GM23338 (cell line): ENCODE results near the gene RRM1. TPM values are rescaled to one million over a fixed set of nuclear protein-coding genes. Genes with fewer than 3 reads are reported as not detected.

Source experiments
- ATAC-seq: fragments of 200-7000 bp; cut with Tn5 transposase; 3 replicates; pipeline ENCODE4 v1.9.1; 2020
- DNase-seq: peaks from one replicate; pipeline ENCODE4 v3.0.0-alpha.2; 2015; ENCODE audit warnings: low spot score
- H2AFZ ChIP-seq: fragments of 200-600 bp; sonication (generic); 2 replicates; pipeline ENCODE4 v1.8.0; 2016; ENCODE audit warnings: antibody characterized with exemption, mild to moderate bottlenecking, moderate library complexity
- H3F3A ChIP-seq: fragments of 200-600 bp; sonication (generic); replicated peaks from 2 replicates; pipeline ENCODE4 v1.8.0; 2017; ENCODE audit warnings: antibody characterized with exemption, mixed run types, low read depth
- H3K27ac ChIP-seq: fragments of 200-600 bp; sonication (generic); 2 replicates; pipeline ENCODE4 v1.6.1; 2016; ENCODE audit warnings: low read depth
- H3K27me3 ChIP-seq: fragments of 200-600 bp; sonication (generic); 2 replicates; pipeline ENCODE4 v1.8.0; 2016; ENCODE audit warnings: mild to moderate bottlenecking, mixed run types, moderate library complexity; ENCODE audit not compliant: insufficient read depth
- H3K36me3 ChIP-seq: fragments of 200-600 bp; sonication (generic); 2 replicates; pipeline ENCODE4 v1.8.0; 2016; ENCODE audit warnings: mild to moderate bottlenecking; ENCODE audit not compliant: insufficient read depth
- H3K4me1 ChIP-seq: fragments of 200-600 bp; sonication (generic); 2 replicates; pipeline ENCODE4 v1.8.0; 2016; ENCODE audit warnings: mild to moderate bottlenecking, moderate library complexity; ENCODE audit not compliant: insufficient read depth
- H3K4me2 ChIP-seq: fragments of 200-600 bp; sonication (generic); 2 replicates; pipeline ENCODE4 v1.7.1; 2017; ENCODE audit warnings: mixed run types
- H3K4me3 ChIP-seq: fragments of 200-600 bp; sonication (generic); 2 replicates; pipeline ENCODE4 v1.6.1; 2016; ENCODE audit warnings: mixed run types
- H3K79me2 ChIP-seq: fragments of 200-600 bp; sonication (generic); replicated peaks from 2 replicates; pipeline ENCODE4 v1.8.0; 2017; ENCODE audit warnings: mild to moderate bottlenecking; ENCODE audit not compliant: insufficient read depth
- H3K9me2 ChIP-seq: fragments of 200-600 bp; sonication (generic); 2 replicates; pipeline ENCODE4 v1.8.0; 2017; ENCODE audit not compliant: insufficient read depth
- H4K20me1 ChIP-seq: fragments of 200-600 bp; sonication (generic); replicated peaks from 2 replicates; pipeline ENCODE4 v1.8.0; 2017; ENCODE audit warnings: mild to moderate bottlenecking; ENCODE audit not compliant: insufficient read depth
- H3K27ac Mint-ChIP-seq: 2 replicates; pipeline ENCODE4 v1.8.0; 2020; ENCODE audit warnings: inconsistent platforms, mild to moderate bottlenecking, moderate library complexity, mixed read lengths
- H3K27me3 Mint-ChIP-seq: 3 replicates; pipeline ENCODE4 v1.8.0; 2022; ENCODE audit warnings: low read depth, mild to moderate bottlenecking, moderate library complexity, mixed read lengths, inconsistent platforms; ENCODE audit not compliant: insufficient read depth, poor library complexity
- H3K36me3 Mint-ChIP-seq: 3 replicates; pipeline ENCODE4 v1.8.0; 2021; ENCODE audit warnings: low read depth, mild to moderate bottlenecking, inconsistent platforms, moderate library complexity, mixed read lengths
- H3K4me1 Mint-ChIP-seq: 3 replicates; pipeline ENCODE4 v1.8.0; 2020; ENCODE audit warnings: mild to moderate bottlenecking, inconsistent platforms, mixed read lengths
- H3K4me3 Mint-ChIP-seq: 3 replicates; pipeline ENCODE4 v1.8.0; 2021; ENCODE audit warnings: moderate library complexity, mild to moderate bottlenecking, inconsistent platforms, mixed read lengths
- H3K9me3 Mint-ChIP-seq: 3 replicates; pipeline ENCODE4 v1.8.0; 2020; ENCODE audit warnings: moderate library complexity, mild to moderate bottlenecking, inconsistent platforms, mixed read lengths
- EZH2 ChIP-seq: fragments of 200-600 bp; sonication (generic); IDR thresholded peaks from one replicate; pipeline ENCODE4 v1.8.0; 2017; ENCODE audit warnings: antibody characterized with exemption, mild to moderate bottlenecking, low read depth; ENCODE audit not compliant: unreplicated experiment
- JUNB ChIP-seq: IDR thresholded peaks from one replicate; pipeline ENCODE4 v1.6.1; 2016; ENCODE audit warnings: antibody characterized with exemption; ENCODE audit not compliant: unreplicated experiment
- POLR2AphosphoS5 ChIP-seq: IDR thresholded peaks from 2 replicates; pipeline ENCODE4 v1.6.1; 2016; ENCODE audit warnings: antibody characterized with exemption, low read depth
- REST ChIP-seq: IDR thresholded peaks from one replicate; pipeline ENCODE4 v1.6.1; 2018; ENCODE audit warnings: antibody characterized with exemption; ENCODE audit not compliant: unreplicated experiment
- ZNF114 ChIP-seq: fragments of 250-450 bp; sonication (Bioruptor Pico); IDR thresholded peaks from 2 replicates; pipeline ENCODE4 v1.5.0; 2020; ENCODE audit warnings: mild to moderate bottlenecking, moderate library complexity
- ZNF331 ChIP-seq: fragments of 250-450 bp; sonication (Bioruptor Pico); IDR thresholded peaks from 2 replicates; pipeline ENCODE4 v1.5.0; 2020; ENCODE audit warnings: low read depth, mild to moderate bottlenecking, moderate library complexity
- ZNF462 ChIP-seq: fragments of 250-450 bp; sonication (Bioruptor Pico); IDR thresholded peaks from 2 replicates; pipeline ENCODE4 v1.5.0; 2020; ENCODE audit warnings: mild to moderate bottlenecking, moderate library complexity
- polyA plus RNA-seq: library from polyadenylated mRNA; unstranded; fragments of >200 nt; fragmentation: Nextera tagmentation; extraction: Ambion mirVana; gene quantifications from 2 replicates; pipeline ENCODE4 v1.2.1, GENCODE V29; 2016
- total RNA-seq: library from RNA; depleted of rRNA; stranded (reverse); fragments of >200 nt; shearing (Covaris generic); gene quantifications from 2 replicates; pipeline ENCODE4 v1.2.3, GENCODE V29; 2014

Gene RRM1
- total and polyA plus RNA-seq, 2 experiments from 2014 or later = 47.3 to 96.8 TPM

- no peak for TF ChIP-seq ZNF462 (CRISPR knock-in tag)
- TF ChIP-seq ZNF114 (CRISPR knock-in tag) = no peak
- TF ChIP-seq REST = no peak
- TF ChIP-seq ZNF331 (CRISPR knock-in tag) = no peak
- no peak for TF ChIP-seq EZH2
These were observed 32.9 kb upstream of the RRM1 start (continued) for GRCh38 chr11:4061700-4062099.

- no peaks in the 10 kb centered on the region for H4K20me1 ChIP-seq
- no peak overlapping the region for H3K4me2 ChIP-seq
- H3F3A ChIP-seq = no peaks in the 10 kb centered on the region
- Mint-ChIP-seq H3K9me3 (no peaks in the 10 kb centered on the region), H3K36me3 (no peaks in the 10 kb centered on the region), H3K4me3 (no peak overlapping the region), H3K27ac (no peak overlapping the region), H3K27me3 (no peaks in the 10 kb centered on the region), H3K4me1 (no peaks in the 10 kb centered on the region)
- H3K9me2 ChIP-seq = no peaks in the 10 kb centered on the region
- H3K27me3 ChIP-seq = no peaks in the 10 kb centered on the region
- H3K79me2 ChIP-seq = no peaks in the 10 kb centered on the region
- no peak overlapping the region for H2AFZ ChIP-seq
- H3K36me3 ChIP-seq = no peaks in the 10 kb centered on the region
- ATAC-seq (no peak), DNase-seq (no peak)
- no peak overlapping the region for H3K4me3 ChIP-seq
- 0 out of 2 replicates have a peak, but pooled peaks cover 3% of the 10 kb centered on the region for H3K4me1 ChIP-seq
- no peak overlapping the region for H3K27ac ChIP-seq
- TF ChIP-seq POLR2AphosphoS5 = no peak
- no peak for TF ChIP-seq ZNF462 (CRISPR knock-in tag)
- no peak for TF ChIP-seq JUNB
These were observed 31.3 kb upstream of the RRM1 start for GRCh38 chr11:4063348-4063747.
